GM19193 (cell line): ENCODE results near the gene WDR20.

Experiments
- POLR2A ChIP-seq: IDR thresholded peaks from 4 replicates; pipeline ENCODE4 v1.6.1; 2011; ENCODE audit not compliant: insufficient read depth, insufficient read length; ENCODE audit errors: extremely low read depth

WDR20 gene

DNA sequence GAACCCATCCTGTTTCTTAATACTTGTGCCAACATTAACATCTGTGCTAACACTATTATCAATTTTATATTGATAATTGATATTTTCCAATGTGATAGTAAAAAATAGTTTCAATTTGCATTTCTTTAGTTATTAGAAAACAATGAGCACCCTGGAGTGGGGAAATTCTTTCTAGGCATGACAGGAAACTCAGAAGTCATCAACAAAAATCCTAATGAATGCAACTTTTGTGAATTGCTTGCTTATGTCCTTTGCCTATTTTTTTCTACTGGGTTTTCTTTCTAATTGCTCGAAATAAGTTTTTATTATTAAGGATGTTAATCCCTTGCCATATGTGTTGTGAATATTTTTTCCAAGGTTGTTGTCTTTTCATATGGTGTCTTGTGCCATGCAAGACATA is 18.1 kb upstream of the WDR20 start:
- TF ChIP-seq POLR2A = no peak

GRCh38 chr14:102124419-102124818 is 15.3 kb upstream of the WDR20 start:
- TF ChIP-seq POLR2A = no peak

DNA sequence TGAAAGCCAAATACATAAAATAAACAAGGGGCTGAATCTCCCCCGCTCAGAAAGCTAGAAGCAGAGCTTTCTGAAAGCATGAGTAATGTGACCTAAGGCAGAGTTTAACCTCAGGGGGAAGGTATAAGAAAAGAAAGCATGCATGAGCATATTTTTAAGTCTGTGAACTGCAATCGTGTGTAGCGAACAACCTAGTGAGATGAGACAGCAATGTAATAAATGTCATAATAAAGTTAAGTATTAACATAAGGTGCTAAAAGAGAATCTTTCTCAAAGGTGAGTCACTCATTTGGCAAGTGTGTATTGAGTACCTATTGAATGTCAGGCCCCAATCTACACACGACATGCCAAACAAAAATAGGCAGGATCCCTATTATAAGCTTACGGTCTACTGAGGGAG is 14.2 kb upstream of the WDR20 start:
- no peak for TF ChIP-seq POLR2A

DNA sequence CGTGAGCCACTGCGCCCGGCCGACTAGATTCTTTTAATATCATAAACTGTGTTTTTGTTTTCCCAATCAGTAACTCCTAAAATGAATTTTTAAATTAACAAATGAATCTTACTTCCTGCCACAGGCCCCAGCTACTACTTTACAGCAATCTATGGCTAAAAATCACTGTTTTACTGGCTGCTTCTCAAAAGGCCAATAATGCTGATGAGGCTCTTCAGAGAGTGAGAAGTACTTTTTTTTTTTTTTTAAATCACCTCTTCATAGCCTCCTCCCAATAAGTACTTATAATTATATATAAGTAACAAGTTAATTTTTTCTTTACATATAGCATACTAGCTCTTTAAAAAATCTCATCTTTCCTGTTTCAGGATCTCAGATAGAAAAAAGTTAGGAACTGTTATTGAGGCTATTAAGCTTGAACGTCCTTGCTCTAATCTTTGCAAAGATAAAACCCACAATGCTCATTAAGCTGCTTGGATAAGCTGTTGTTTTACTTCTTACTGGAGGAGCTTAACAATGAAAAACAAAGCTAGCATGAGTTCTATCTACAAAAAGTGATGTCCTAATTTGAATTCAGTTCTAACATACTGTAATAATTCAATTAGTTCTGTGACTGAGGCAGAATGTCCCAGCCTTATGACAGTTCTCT is 12.8 kb upstream of the WDR20 start:
- TF ChIP-seq POLR2A = no peak

DNA sequence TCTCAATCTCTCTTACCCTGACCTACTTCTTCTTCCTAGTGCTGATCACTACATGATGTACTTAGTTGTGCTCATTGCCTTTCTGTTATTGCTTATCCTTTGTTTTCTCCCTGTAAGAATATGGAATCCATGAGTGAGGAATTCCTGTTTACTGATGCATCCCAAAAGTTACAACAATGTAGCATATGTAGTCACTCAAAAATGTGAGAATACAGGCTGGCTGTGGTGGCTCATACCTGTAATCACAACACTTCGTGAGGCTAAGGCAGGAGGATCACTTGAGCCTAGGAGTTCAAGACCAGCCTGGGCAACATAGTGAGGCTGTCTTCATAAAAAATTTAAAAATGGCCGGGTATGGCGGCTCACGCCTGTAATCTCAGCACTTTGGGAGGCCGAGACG is 8.0 kb upstream of the WDR20 start:
- TF ChIP-seq POLR2A = no peak

DNA sequence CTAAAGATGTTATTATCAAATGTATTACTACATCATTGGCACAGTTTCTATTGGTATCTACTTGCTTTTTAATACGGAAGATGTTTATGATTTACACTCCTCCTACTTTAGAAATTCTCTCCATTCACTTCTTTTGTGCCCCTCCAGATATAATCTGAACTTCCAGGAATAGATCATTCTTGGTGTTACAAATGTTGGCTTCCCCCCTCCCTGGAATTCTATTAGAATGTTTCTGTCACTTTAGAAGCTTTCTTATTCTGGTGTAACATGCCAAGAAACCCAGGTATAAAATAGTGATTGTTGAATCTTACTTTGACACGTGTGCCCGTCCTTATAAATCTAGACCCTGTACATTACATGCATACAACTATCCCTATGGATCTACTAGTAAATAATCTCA is 1.2 kb upstream of the WDR20 start:
- TF ChIP-seq POLR2A = no peak

GRCh38 chr14:102138961-102139285 is 774 bp upstream of the WDR20 start:
- TF ChIP-seq POLR2A = no peak

GRCh38 chr14:102140027-102140749 is 491 bp downstream of the WDR20 start:
- TF ChIP-seq POLR2A = no peak

DNA sequence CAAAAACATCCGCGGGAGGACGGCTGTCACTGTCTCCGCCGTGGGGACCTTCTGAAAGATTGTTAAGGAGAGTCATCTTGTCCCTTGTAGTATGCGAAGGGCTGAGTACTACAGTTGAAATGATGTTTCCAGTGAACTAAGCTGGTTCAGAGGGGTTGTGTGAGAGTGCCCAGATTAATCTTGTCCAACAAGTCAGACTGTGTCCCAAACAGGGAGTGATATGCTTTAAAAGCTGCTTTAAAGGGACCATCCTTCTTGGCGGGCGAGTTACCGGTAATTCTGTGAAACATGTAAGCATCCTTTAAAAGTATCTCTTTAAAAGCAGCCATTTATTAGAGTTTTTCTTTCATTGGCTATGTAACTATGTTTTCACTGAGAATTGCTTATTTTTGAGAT is 1.1 kb downstream of the WDR20 start:
- TF ChIP-seq POLR2A = no peak

GRCh38 chr14:102141797-102142196 is 2.1 kb downstream of the WDR20 start:
- no peak for TF ChIP-seq POLR2A

DNA sequence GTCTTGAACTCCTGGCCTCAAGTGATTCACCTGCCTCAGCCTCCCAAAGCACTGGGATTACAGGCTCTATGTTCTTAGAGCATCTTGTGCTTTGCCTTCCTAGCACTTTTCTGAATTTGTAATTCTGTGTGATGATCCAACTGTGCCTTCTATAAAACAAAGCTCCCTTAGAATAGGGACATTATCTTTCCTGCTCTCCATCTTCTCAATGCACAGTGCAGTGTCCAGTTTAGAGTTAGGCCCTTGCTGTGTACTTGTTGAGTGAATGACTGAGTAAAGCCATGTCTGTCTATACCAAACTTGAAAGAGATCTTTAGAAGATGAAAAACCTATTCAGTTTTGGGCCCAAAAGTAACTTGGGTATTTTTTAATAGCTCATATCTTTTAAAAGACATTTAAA is 5.2 kb downstream of the WDR20 start:
- no peak for TF ChIP-seq POLR2A

- TF ChIP-seq POLR2A = no peak
Observed at GRCh38 chr14:102145395-102145794, 5.7 kb downstream of the WDR20 start.

DNA sequence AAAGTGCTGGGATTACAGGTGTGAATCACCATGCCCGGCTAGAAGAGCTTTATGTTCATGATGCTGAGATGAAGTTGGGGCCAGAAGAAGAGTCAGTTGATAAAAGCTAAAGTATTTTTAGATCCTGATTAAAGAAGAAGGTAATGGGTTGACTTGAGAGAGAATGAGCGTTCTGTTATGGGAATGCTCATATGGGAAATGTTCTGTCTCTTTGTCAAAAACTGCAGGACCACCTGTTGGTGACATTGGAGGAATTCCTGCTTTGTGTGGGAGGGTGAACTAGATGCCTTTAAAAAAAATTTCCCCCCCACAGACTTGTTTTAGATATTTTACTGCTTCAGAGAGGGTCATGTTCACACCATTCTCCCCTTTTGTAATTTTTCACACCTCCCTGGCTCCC is 6.7 kb downstream of the WDR20 start:
- TF ChIP-seq POLR2A = no peak

DNA sequence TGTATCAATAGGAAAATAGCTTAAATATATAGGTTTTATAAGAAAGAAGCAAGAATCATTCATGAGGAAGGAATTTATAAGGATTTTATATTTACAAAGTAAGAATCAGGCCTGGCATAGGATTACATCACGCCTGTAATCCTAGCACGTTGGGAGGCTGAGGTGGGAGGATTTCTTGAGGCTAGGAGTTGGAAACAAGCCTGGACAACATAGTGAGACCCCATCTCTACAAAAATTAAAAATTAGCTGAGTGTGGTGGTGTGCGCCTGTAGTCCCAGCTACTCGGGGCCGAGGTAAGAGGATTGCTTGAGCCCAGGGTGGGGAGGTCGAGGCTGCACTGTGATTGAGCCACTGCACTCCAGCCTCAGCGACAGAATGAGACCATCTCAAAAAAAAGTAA is 10.4 kb downstream of the WDR20 start:
- no peak for TF ChIP-seq POLR2A

- no peak for TF ChIP-seq POLR2A
Observed at GRCh38 chr14:102150744-102151143, 11.0 kb downstream of the WDR20 start.

DNA sequence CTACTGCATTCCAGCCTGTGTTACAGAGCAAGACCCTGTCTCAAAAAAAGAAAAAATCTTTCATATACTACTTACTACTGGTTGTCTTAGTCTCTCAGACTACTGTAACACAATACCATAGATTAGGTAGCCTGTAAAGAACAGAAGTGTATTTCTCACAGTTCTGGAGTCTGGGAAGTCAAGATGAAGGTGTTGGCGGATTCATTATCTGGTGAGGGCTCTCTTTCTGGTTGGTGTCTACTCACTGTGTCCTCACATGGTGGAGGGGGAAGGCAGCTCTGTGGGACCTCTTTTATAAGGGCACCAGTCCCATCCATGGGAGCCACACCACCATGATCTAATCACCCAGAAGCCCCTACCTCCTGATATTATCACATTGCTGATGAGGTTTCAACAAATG is 14.4 kb downstream of the WDR20 start:
- TF ChIP-seq POLR2A = no peak
